GM15510 (cell line): Measurements from ENCODE around the gene SAG.

Experiments
- POLR2A ChIP-seq: IDR thresholded peaks from 3 replicates; pipeline ENCODE4 v1.6.1; 2011; ENCODE audit warnings: borderline replicate concordance; ENCODE audit not compliant: insufficient read length; ENCODE audit errors: extremely low read depth

The SAG gene

DNA sequence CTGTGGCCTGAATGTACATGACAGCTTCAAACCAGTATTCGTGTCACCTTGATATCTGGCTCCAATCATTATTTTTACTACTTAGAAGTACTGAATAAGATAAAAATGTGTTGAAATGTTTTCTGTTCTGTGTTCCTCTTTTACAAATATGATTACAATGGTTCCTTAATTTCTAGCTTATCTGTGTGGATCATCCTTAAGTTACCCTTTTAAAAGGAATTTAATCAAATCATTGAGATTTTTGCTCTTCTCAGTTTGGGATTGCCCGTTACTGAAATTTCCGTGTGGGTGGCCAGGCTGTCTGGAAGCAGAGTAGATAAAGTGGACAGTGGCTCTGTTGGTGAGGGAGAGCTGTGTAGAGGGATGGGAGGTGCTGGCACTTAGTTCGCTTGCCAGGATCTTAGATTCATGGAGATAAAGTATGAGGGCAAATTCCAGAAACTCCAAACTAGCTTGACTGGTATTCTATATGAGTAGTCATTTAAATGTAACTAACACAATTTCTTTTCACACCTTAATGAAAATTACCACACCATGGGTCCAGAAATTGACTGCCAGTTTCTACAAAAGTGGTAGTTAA lies 27.4 kb upstream of the SAG start:
- TF ChIP-seq POLR2A: no peak

DNA sequence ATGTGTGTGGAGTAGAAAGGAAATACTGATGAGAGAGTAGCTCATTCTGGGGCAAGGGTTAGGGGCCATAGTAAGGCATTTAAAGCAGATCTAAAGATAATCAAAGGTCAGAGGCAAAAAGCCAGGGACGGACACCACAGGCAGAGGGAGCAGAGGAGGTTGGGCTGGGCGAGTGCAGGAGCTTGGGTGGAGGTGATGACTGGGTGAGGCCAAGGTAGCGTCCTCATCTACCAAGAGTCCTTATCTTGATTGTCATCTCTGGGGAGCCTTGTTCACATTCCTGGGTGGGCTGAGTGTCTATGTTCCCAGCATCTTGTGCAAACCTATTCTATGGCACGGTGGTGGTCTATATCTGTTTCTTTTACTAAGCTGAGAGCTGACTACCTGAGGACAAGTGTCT lies 26.1 kb upstream of the SAG start:
- TF ChIP-seq POLR2A: no peak

DNA sequence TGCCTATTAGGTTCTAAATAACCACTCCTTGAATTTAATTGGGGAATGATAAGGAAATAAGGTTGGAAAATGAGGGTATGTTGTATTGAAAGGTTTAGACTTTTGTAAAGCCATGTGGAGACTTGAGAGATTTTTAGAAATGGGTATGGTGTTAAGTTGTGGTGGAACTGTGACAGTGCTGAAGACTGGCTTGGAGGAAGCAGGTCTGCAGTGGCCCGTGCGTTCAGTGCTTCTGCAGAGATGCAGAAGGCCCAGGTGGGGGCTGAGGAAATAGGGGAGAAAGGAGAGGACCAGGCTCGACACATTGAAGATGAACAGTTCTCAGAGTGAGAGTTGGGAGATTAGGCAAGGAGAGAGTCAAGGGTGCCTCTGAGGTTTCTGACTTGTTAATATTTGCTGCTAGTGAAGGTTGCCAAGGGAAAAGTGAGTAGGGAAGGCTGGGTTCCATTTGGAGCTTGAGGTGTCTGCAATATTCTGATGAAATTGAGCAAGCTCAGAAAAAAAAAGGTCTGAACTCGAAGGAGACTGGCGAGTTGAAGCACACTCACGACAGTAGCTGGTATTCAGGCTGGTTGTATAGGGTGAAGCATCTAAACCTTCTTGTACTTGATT lies 25.5 kb upstream of the SAG start:
- no peak for TF ChIP-seq POLR2A

DNA sequence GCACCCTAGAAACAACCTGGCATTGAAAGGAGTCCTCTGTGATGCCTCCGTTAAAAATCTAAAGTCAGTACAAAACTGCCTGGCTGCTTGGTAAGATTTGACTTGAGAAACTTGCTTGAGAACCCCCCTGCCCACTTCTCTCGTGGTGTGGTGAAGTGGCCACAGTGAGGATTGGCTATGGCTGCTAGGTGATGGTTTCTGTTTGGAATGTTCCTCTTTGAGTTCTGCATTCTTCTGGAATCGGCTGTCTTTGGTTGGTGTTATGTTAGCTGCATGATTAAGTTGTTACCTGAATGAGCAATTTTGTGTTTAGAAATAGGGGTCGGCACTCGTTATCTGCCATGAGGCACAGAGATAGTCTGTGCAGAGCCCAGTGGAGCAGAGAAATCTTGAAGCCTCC lies 21.7 kb upstream of the SAG start:
- no peak for TF ChIP-seq POLR2A

DNA sequence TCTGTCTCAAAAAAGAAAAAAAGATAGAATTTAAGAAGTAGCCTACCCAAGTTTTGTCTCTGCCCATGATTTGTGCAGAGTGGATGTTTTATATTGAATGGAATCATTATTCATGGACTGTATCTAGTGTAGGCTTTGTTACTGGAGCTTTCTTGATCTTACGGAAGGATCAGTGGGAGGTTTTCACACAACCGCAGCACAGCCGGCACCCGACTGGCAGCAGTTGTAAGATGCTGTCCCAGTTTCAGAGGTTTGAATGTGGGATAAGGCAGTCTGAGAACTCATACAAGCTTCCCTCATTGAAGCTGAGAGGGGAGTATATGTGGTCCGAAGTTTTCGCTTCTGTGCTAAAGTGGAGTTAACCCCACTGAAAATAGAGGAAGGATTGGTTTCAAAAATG lies 19.7 kb upstream of the SAG start:
- TF ChIP-seq POLR2A: no peak

DNA sequence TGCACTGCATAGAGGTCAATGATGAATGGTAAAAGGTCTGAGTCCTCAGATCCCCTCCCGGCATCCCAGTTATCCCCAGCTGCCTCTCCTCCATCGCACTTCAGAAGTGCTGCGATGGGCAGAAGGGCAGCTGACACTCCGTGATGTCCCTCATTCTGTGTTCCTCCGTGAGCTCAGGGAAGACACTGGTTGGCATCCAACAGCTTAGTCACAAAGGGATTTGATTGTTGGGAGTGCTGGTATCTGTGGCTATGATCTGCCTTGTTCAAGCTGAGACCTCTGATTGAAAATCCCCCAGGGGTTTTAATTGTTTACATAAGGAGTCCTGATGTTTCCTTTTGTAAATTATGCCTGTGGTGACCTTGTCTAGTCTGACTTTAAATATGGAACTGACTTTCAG lies 19.0 kb upstream of the SAG start:
- TF ChIP-seq POLR2A: no peak

DNA sequence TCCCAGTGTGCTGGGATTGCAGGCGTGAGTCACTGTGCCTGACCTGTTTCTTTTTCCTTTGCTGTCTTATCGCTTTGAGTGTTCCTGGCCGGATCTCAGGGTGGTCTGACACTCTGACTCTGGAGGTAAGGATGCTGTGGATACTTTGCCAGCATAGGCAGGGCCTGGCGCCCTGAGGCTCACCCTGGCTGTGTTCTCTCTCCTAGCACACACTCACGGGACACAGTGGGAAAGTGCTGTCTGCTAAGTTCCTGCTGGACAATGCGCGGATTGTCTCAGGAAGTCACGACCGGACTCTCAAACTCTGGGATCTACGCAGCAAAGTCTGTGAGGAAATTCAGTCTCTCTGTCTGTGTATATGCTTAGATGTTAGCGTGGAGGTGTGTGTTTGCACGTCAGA lies 18.0 kb upstream of the SAG start:
- no peak for TF ChIP-seq POLR2A

DNA sequence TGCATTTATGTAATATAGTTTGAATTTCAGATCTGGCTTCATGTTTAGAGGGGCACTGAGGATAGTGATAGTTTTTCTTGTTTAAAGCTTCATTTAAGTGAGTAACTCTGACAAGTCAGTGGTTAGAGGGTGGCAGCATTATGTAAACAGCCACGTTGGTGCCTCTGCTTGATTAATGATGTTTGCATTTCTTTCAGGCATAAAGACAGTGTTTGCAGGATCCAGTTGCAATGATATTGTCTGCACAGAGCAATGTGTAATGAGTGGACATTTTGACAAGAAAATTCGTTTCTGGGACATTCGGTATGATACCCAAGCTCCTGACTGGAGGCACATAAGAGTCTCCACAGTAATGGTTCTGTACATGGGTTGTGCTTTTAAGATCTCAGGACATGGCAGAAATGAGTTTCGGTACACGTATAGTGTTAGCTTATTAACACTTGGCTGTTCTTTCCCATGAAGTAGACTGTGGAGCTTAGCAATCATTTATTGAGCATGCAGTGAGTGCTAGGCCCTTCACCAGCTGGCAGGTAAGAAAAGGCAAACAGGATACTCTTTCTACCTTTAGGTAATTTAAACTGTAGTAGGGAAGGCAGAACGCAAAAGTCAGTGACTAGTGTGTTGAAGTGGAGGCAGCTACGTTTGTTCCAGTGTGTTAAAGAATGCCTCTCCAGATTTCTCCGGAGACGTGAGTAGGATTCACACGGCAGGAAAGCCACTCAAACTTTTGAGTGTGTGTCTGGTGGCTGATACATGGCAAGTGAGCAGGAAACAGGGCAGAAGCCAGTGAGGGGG lies 17.4 kb upstream of the SAG start:
- TF ChIP-seq POLR2A: no peak

DNA sequence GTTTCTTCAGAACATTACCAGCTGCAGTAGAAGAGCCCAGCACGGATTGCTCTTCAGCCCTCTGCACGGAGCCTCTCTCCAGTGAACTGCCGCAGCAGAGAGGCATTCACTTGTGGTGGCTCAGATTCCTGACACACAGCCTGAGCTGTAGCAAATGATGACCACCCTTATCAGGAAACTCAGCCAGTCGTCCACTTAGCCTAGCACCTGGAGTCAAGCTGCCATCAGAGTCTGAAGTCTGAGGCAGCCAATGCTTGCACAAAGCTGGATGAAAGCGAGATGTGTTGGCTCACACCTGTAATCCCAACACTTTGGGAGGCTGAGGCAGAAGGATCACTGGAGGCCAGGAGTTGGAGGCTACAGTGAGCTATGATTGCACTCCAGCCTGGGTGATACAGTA lies 11.7 kb upstream of the SAG start:
- TF ChIP-seq POLR2A: no peak

DNA sequence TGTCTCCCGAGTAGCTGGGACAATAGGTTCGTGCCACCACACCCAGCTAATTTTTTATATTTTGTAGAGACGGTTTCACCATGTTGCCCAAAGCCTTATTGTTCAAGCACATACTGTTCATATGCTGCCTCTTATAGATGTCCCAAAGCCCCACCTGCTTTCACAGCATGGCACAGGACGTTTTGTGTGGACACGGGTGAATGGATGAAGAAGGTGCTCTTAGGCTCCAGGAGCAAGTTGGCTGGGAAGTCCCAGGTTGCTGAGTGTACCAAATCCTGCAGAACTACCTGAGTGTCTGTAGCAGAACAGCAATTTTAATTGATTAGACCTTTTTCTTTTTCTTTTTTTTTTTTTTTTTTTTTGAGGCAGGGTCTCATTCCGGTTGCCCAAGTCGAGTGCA lies 10.5 kb upstream of the SAG start:
- TF ChIP-seq POLR2A: no peak

DNA sequence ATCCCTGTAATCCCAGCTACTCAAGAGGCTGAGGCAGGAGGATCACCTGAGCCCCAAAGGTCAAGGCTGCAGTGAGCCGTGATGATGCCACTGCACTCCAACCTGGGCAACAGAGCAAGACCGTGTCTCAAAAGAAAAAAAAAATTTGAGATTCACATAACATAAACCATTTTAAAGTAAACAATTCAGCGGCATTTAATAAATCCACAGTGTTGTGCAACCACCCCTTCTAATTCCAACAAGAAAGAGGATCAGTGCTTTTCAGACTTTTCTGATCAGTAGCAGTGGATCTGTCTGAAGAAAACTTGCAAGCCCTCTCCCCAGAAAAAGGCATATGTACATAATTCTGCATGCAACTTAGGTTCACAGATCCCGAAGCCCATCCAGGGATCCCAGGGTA lies 7.2 kb upstream of the SAG start:
- no peak for TF ChIP-seq POLR2A

DNA sequence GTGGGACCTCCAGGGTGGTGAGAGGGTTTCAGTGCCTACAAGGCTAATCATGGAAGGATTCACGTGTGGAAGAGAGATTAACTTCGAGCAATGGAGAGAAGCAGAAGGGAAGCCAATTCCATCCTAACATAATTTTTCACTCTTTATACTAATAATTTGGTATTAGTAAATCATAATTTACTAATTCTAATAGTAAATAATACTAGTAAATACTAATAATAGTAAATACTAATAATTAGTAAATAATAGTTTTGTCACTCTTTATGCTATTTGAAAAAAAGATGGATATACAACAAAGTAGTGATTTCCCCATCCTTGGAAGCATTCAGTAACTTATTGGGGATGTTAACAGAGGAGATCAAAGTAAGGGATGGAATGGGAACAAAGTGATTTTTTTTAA lies 6.4 kb upstream of the SAG start:
- TF ChIP-seq POLR2A: no peak

DNA sequence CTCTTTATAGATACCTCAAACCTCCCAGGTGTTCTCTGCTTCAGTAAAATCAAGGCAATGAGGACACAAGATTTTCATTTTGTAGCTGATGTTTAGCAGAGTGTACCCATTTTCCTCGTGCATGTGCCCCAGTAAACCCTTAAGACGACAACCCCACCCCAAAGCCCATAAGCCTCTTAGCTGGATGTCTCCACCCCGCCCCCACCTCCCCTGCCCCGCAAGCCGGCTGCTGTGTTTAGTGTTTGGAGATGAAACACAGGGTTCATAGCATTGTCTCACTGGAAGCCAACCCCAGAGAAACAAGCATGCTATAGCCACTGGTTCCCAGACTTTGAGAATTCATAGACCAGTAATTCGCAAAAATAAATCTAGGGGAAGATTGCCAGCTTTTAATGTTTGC lies 5.8 kb upstream of the SAG start:
- TF ChIP-seq POLR2A: no peak

DNA sequence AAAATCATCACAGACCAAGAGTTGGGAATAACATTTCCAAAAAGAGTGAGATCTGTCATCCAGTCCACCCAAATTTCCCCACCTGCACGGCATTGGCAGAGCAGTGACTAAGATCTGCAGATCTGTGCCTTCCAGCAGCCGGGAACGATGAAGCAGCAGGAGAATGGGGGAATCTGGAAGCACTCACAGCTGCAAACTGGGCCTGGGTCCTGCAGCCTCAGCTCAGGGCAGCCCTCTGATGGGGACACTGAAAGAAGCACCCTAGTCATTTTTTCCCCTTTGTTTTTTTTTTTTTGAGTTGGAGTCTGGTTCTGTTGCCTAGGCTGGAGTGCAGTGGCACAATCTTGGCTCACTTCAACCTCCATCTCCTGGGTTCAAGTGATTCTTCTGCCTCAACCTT lies 4.4 kb upstream of the SAG start:
- TF ChIP-seq POLR2A: no peak

DNA sequence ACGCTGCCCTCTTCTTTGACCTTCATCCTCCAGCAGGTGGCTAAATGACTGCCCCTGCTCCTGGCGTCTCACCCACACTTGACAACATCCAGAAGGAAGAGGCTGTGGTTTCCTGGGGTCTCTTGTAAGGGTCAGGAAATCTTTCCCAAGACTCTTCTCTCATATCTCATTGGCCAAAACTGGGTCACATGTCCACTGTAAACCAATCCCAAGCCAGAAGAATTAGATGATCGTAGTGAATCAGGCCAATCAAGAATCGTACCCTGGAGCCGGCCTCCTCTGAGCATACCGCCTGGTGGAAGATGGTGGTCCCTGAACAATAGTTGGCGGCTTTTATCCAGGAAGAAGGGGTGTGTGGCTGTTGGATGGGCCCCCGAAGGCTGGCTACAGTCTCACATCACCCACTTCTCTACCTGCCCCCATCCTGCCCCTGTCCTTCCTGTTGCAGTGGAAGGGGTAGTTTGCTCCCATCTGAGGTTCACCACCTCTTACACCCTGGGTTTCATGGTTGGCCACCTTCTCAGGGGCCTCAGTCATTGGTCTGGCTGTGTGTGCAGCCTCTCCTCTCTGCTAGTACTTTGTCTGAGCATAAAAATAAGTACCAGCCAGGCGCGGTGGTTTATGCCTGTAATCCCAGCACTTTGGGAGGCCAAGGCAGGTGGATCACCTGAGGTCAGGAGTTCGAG lies 3.8 kb downstream of the SAG start:
- TF ChIP-seq POLR2A: no peak
